GM12801 (cell line): ENCODE measurements around the gene ABL2.

Experiments used
- TF ChIP-seq, protein P1 (sequence below): IDR thresholded peaks from one replicate; pipeline ENCODE4 v1.5.1; 2011; ENCODE audit warnings: control low read depth; ENCODE audit not compliant: insufficient read length; ENCODE audit errors: extremely low read depth

Gene ABL2

DNA sequence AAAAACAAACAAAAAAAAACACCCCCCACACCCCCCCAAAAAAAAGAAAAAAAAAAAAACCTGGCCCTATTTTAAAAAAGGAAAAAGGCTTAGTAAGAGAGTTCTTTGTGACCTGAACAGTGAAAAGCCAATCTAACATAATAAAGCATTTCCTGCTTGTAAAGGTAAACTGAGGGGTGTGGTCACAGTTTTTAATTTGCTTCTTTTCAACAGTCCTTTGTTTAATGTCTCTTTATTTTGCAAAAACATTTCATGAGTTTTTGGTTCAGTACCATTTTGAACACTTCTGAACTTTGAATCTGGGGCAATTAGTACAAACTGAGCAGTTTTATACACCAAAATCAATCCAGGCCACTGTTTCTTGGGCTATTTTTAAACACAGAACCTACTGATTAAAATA lies 110.0 kb downstream of the ABL2 start:
- TF ChIP-seq, protein P1, sequence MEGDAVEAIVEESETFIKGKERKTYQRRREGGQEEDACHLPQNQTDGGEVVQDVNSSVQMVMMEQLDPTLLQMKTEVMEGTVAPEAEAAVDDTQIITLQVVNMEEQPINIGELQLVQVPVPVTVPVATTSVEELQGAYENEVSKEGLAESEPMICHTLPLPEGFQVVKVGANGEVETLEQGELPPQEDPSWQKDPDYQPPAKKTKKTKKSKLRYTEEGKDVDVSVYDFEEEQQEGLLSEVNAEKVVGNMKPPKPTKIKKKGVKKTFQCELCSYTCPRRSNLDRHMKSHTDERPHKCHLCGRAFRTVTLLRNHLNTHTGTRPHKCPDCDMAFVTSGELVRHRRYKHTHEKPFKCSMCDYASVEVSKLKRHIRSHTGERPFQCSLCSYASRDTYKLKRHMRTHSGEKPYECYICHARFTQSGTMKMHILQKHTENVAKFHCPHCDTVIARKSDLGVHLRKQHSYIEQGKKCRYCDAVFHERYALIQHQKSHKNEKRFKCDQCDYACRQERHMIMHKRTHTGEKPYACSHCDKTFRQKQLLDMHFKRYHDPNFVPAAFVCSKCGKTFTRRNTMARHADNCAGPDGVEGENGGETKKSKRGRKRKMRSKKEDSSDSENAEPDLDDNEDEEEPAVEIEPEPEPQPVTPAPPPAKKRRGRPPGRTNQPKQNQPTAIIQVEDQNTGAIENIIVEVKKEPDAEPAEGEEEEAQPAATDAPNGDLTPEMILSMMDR: no peak

DNA sequence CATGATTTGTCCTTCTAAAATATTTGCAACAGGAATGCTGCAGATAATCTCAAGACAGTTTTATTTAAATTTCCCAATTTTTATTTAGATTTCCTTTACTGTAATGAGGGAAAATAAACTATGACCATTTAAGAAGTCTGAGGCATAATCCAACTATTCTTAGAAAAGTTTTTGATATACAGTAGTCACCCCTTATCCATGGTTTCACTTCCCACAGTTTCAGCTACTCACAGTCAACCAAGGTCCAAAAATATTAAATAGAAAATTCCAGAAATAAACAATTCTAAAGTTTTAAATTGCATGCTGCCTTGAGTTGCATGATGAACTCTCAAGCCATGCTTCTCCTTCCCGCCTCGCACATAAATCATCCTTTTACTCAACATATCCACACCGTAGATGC lies 114.3 kb downstream of the ABL2 start:
- TF ChIP-seq, protein P1: no peak

DNA sequence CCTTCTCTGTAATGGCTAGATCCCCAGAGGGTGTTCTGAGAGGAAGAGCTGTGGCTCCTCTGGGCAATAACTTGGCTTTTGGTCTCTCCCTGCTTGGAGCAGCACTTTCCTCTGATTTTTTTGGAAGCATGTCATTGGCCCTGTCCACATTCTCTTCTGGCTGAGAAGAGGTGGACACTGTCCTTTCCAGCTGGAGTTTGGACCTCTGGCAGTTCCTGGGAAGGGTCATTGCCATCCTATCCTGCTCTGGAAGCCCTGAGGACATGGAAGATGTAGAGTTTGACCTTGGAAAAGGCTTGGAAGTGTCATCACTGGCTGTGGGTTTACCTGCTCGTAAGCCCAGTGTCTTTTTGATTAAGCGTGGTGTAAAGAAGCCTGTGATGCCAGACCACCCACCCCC lies 120.8 kb downstream of the ABL2 start:
- TF ChIP-seq, protein P1: no peak

GRCh38 chr1:179107706-179108629 lies 121.5 kb downstream of the ABL2 start:
- TF ChIP-seq, protein P1: no peak

GRCh38 chr1:179105393-179105792 lies 124.1 kb downstream of the ABL2 start:
- TF ChIP-seq, protein P1: no peak

- TF ChIP-seq, protein P1: no peak
These were observed 124.7 kb downstream of the ABL2 start for GRCh38 chr1:179104611-179105250.

DNA sequence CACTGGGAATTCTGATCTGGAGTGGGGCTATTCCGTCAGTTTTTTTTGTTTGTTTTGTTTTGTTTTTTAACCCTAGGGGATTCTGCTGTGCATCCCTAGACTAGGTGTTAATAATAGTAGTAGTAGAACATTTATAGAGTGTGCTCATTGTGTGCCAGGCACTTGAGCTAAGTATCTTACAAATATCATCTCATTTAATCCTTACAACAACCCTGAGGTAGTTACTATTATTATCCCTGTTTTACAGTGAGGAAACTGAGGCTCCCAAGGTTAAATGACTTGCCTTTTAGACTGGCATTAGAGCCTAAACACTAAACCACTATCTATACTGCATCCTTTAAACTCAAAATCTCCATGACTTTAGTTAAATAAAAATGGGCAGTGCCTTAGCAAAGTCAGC lies 125.5 kb downstream of the ABL2 start:
- TF ChIP-seq, protein P1: no peak
